Calu3 (cell line): ENCODE measurements around the gene STXBP2. TPM values are rescaled to one million over a fixed set of nuclear protein-coding genes. Genes with fewer than 3 reads are reported as not detected.

Experiments
- BruUV-seq: library from RNA; stranded (reverse); fragments of 400-500 nt; replicated peaks from 2 replicates; lab custom pipeline; 2021; lab: Mats Ljungman, UMichigan
- CTCF ChIA-PET: fragments of 300-600 bp; sonication (Branson Sonifier 250); formaldehyde crosslinking; loops from one replicate; lab custom pipeline; 2022; ENCODE audit warnings: antibody characterized with exemption; lab: Charles Lee
- DNase-seq: peaks from one replicate; pipeline ENCODE4 v3.0.0; 2022
- H3K27ac Mint-ChIP-seq: one replicate; pipeline ENCODE4 v1.8.0; 2022; ENCODE audit warnings: mixed read lengths; ENCODE audit not compliant: unreplicated experiment
- H3K27me3 Mint-ChIP-seq: one replicate; pipeline ENCODE4 v1.8.0; 2022; ENCODE audit warnings: mixed read lengths; ENCODE audit not compliant: unreplicated experiment
- H3K36me3 Mint-ChIP-seq: one replicate; pipeline ENCODE4 v1.8.0; 2022; ENCODE audit warnings: mild to moderate bottlenecking, moderate library complexity, mixed read lengths; ENCODE audit not compliant: insufficient read depth, unreplicated experiment
- H3K4me1 Mint-ChIP-seq: one replicate; pipeline ENCODE4 v1.8.0; 2022; ENCODE audit warnings: mild to moderate bottlenecking, low read depth, mixed read lengths; ENCODE audit not compliant: unreplicated experiment
- H3K4me3 Mint-ChIP-seq: one replicate; pipeline ENCODE4 v1.8.0; 2022; ENCODE audit warnings: mild to moderate bottlenecking, low read depth, moderate library complexity, mixed read lengths; ENCODE audit not compliant: unreplicated experiment
- H3K9me3 Mint-ChIP-seq: one replicate; pipeline ENCODE4 v1.8.0; 2022; ENCODE audit warnings: low read depth, mixed read lengths; ENCODE audit not compliant: unreplicated experiment
- CTCF ChIP-seq: fragments of 200-600 bp; IDR thresholded peaks from one replicate; pipeline ENCODE4 v1.8.0; 2022; ENCODE audit warnings: antibody characterized with exemption; ENCODE audit not compliant: unreplicated experiment
- intact Hi-C: fragments of 100-400 bp; cut with micrococcal nuclease; formaldehyde crosslinking; loops from one replicate; pipeline ENCODE4 v1.10.0; 2022; ENCODE audit not compliant: unreplicated experiment
- total RNA-seq: library from RNA; stranded (reverse); gene quantifications from 2 replicates; pipeline ENCODE4 v1.2.3, GENCODE V29; 2022

Gene STXBP2
- total RNA-seq, 1 experiment from 2014 or later: 132 TPM

GRCh38 chr19:7611541-7612279, 25.2 kb upstream of the STXBP2 start:
- H3K27ac Mint-ChIP-seq: no peak overlapping the region
- H3K9me3 Mint-ChIP-seq: no peaks in the 10 kb centered on the region
- H3K4me1 Mint-ChIP-seq: no peaks in the 10 kb centered on the region
- CTCF ChIA-PET: no interaction called here
- no peak overlapping the region for H3K4me3 Mint-ChIP-seq
- DNase-seq: no peak
- no TSS peak for BruUV-seq
- H3K27me3 Mint-ChIP-seq: no peaks in the 10 kb centered on the region
- intact Hi-C loops: no loop called here
- peaks cover 30% of the 10 kb centered on the region for H3K36me3 Mint-ChIP-seq
- TF ChIP-seq CTCF: no peak

DNA sequence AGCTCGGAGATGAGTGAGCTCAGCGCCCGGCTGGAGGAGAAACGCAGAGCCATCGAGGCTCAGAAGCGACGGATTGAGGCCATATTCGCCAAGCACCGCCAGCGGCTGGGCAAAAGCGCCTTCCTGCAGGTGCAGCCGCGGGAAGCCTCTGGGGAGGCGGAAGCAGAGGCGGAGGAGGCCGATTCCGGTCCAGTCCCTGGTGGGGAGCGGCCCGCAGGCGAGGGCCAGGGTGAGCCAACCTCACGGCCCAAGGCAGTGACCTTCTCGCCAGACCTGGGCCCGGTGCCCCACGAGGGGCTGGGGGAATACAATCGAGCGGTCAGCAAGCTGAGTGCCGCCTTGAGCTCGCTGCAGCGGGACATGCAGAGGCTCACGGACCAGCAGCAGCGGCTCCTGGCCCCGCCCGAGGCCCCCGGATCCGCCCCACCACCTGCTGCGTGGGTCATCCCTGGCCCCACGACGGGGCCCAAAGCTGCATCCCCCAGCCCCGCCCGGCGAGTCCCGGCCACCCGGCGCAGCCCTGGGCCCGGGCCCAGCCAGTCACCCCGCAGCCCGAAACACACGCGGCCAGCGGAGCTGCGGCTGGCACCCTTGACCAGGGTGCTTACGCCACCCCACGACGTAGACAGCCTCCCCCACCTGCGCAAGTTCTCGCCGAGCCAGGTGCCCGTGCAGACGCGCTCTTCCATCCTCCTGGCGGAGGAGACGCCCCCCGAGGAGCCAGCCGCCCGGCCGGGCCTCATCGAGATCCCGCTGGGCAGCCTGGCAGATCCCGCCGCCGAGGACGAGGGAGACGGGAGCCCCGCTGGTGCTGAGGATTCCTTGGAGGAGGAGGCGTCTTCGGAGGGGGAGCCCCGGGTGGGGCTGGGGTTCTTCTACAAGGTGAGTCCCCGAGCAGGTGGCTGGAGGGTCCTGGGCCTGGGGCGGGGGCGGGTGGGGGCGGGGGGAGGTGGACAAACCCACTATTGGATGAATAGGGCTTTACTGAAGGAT, 24.3 kb upstream of the STXBP2 start:
- no peaks in the 10 kb centered on the region for H3K9me3 Mint-ChIP-seq
- H3K27me3 Mint-ChIP-seq: no peaks in the 10 kb centered on the region
- CTCF ChIA-PET: no interaction called here
- peaks cover 35% of the 10 kb centered on the region for H3K36me3 Mint-ChIP-seq
- H3K4me1 Mint-ChIP-seq: no peaks in the 10 kb centered on the region
- no TSS peak for BruUV-seq
- no peak for DNase-seq
- no peak for TF ChIP-seq CTCF
- H3K4me3 Mint-ChIP-seq: no peak overlapping the region
- intact Hi-C loops: no loop called here
- H3K27ac Mint-ChIP-seq: no peak overlapping the region

DNA sequence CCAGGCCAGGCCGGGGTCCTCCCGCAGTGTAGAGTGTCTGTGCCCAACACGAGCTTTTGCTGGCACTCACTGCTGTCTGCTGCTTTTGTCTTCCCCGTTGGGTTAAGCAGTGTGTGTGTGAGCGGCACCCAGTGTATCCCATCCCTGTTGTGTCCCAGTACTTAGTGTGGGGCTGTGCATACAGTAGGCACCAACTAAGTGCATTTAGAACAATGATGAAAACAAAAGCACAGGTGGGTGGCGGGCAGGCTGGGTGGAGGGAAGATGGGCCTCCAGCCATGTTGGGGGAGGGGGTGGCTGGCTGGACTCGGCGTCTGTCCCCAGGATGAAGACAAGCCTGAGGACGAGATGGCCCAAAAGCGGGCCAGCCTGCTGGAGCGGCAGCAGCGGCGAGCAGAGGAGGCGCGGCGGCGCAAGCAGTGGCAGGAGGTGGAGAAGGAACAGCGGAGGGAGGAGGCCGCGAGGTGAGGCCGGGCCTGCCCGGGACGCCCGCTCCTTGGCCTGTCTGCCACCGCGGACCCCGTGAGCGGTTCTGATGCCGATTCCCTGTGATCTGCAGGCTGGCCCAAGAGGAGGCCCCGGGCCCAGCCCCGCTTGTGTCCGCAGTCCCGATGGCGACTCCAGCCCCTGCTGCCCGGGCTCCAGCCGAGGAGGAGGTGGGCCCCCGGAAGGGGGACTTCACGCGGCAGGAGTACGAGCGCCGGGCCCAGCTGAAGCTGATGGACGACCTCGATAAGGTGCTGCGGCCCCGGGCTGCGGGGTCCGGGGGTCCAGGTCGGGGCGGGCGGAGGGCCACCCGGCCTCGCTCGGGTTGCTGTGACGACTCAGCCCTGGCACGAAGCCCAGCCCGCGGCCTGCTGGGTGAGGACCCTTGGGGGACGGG, 21.8 kb upstream of the STXBP2 start:
- Mint-ChIP-seq H3K4me1 (peaks cover 13% of the 10 kb centered on the region), H3K27me3 (no peaks in the 10 kb centered on the region), H3K9me3 (no peaks in the 10 kb centered on the region), H3K4me3 (no peak overlapping the region), H3K27ac (no peak overlapping the region), H3K36me3 (peaks cover 59% of the 10 kb centered on the region)
- CTCF ChIA-PET: no interaction called here
- DNase-seq: no peak
- no peak for TF ChIP-seq CTCF
- no TSS peak for BruUV-seq
- intact Hi-C loops: no loop called here

GRCh38 chr19:7617172-7617571, 19.7 kb upstream of the STXBP2 start:
- H3K36me3 Mint-ChIP-seq: peaks cover 49% of the 10 kb centered on the region
- H3K27ac Mint-ChIP-seq: no peak overlapping the region
- H3K27me3 Mint-ChIP-seq: no peaks in the 10 kb centered on the region
- TF ChIP-seq CTCF: no peak
- no peak for DNase-seq
- peaks cover 13% of the 10 kb centered on the region for H3K4me1 Mint-ChIP-seq
- no peak overlapping the region for H3K4me3 Mint-ChIP-seq
- intact Hi-C loops: no loop called here
- CTCF ChIA-PET: no interaction called here
- BruUV-seq: no TSS peak
- H3K9me3 Mint-ChIP-seq: no peaks in the 10 kb centered on the region
